HFFc6 (cell line): ENCODE data around the gene SLC45A3. TPM values are rescaled to one million over a fixed set of nuclear protein-coding genes. Genes with fewer than 3 reads are reported as not detected.
A peak's percentile ranks its signal among the peaks of the same experiment; 100 is the strongest.

Source experiments
- DNase-seq: peaks from one replicate; pipeline ENCODE4 v3.0.0-alpha.2; 2018
- H3K27ac Mint-ChIP-seq: 2 replicates; pipeline ENCODE4 v1.8.0; 2020; ENCODE audit warnings: mild to moderate bottlenecking, mixed read lengths
- H3K27me3 Mint-ChIP-seq: 2 replicates; pipeline ENCODE4 v1.8.0; 2021; ENCODE audit warnings: mild to moderate bottlenecking, moderate library complexity, mixed read lengths; ENCODE audit not compliant: insufficient read depth
- H3K36me3 Mint-ChIP-seq: 2 replicates; pipeline ENCODE4 v1.8.0; 2021; ENCODE audit warnings: low read depth, mixed read lengths
- H3K4me1 Mint-ChIP-seq: 2 replicates; pipeline ENCODE4 v1.8.0; 2020; ENCODE audit warnings: low read depth, mixed read lengths
- H3K4me3 Mint-ChIP-seq: 2 replicates; pipeline ENCODE4 v1.8.0; 2020; ENCODE audit warnings: mild to moderate bottlenecking, moderate library complexity, mixed read lengths
- H3K9me3 Mint-ChIP-seq: 2 replicates; pipeline ENCODE4 v1.8.0; 2020; ENCODE audit warnings: mild to moderate bottlenecking, mixed read lengths
- total RNA-seq, 6 experiments: library from RNA; stranded (reverse); fragmentation: NEBNext Ultra II Directional; extraction: Animal tissue kit (Norgen Biotek cat#: 25700); gene quantifications; 2 replicates in 1 of 6; 3 replicates in 5 of 6; pipeline ENCODE4 v1.2.3, GENCODE V29; 2021
- TF ChIP-seq, protein P1 (sequence below): fragments of 200-600 bp; sonication (generic); IDR thresholded peaks from 2 replicates; pipeline ENCODE4 v1.5.0; 2021; ENCODE audit warnings: antibody characterized with exemption, mild to moderate bottlenecking

SLC45A3 gene
- total RNA-seq, 6 experiments from 2014 or later, result 1.1 to 2.4 (median 1.4) TPM

GRCh38 chr1:205678286-205679111 lies 1.8 kb downstream of the SLC45A3 start:
- Mint-ChIP-seq H3K4me1 (peaks cover 17% of the 10 kb centered on the region), H3K4me3 (peak overlapping the region; percentile 87), H3K27ac (no peak overlapping the region; the same call in 1 of the 2 replicates), H3K9me3 (no peaks in the 10 kb centered on the region), H3K27me3 (peaks cover 4% of the 10 kb centered on the region), H3K36me3 (no peaks in the 10 kb centered on the region)
- DNase-seq, result no peak
- TF ChIP-seq, protein P1, sequence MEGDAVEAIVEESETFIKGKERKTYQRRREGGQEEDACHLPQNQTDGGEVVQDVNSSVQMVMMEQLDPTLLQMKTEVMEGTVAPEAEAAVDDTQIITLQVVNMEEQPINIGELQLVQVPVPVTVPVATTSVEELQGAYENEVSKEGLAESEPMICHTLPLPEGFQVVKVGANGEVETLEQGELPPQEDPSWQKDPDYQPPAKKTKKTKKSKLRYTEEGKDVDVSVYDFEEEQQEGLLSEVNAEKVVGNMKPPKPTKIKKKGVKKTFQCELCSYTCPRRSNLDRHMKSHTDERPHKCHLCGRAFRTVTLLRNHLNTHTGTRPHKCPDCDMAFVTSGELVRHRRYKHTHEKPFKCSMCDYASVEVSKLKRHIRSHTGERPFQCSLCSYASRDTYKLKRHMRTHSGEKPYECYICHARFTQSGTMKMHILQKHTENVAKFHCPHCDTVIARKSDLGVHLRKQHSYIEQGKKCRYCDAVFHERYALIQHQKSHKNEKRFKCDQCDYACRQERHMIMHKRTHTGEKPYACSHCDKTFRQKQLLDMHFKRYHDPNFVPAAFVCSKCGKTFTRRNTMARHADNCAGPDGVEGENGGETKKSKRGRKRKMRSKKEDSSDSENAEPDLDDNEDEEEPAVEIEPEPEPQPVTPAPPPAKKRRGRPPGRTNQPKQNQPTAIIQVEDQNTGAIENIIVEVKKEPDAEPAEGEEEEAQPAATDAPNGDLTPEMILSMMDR, result no peak

- TF ChIP-seq, protein P1, result no peak
- no peaks in the 10 kb centered on the region for H3K36me3 Mint-ChIP-seq
- H3K4me1 Mint-ChIP-seq, result peaks cover 19% of the 10 kb centered on the region
- no peak overlapping the region for H3K4me3 Mint-ChIP-seq
- H3K9me3 Mint-ChIP-seq, result no peaks in the 10 kb centered on the region
- DNase-seq, result no peak
- peaks cover 4% of the 10 kb centered on the region for H3K27me3 Mint-ChIP-seq
- H3K27ac Mint-ChIP-seq, result no peak overlapping the region
These were observed 3.1 kb downstream of the SLC45A3 start for GRCh38 chr1:205677167-205677566.

DNA sequence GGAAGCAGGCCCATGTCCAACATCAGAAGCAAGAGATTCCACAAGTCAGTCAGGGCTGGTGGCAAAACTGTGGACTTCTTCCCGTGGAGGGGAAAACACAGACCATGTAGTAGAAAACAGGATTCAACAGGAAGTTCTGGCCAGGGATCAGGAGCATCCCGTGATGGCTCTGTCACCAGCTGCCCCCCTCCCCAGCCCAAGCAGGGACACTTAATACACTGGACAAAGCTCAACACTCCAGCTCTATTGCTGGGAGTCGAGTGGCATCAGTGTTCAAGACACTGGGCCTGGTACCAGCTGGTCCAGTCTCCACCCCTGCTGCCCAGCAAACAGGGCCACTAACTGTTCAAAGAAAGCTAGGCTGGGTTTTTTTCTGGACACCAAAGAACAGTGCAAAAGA lies 3.7 kb downstream of the SLC45A3 start:
- Mint-ChIP-seq H3K9me3 (no peaks in the 10 kb centered on the region), H3K4me1 (peaks cover 22% of the 10 kb centered on the region), H3K27me3 (peaks cover 4% of the 10 kb centered on the region), H3K27ac (no peak overlapping the region), H3K36me3 (no peaks in the 10 kb centered on the region), H3K4me3 (no peak overlapping the region)
- no peak for DNase-seq
- TF ChIP-seq, protein P1, result no peak

DNA sequence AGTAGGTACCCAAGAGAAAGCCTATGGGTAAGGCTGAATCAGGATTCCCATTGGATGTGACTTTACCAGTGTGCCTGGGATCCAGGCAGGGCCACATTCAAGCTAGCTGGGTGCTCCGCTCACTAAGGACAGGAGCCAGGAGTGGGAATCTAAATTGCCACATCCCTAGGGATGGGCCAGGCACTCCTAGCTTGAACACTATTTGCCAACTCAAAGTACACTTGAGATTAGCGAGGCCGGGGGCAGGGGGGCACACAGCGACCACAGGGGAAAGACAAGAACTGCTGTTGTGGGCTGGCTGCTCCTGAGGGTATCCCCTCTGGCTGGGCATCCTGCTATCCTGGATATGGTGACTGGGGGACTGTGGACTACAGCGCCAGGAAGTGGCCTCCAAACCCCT lies 4.3 kb downstream of the SLC45A3 start:
- no peak overlapping the region; the same call in 1 of the 2 replicates for H3K27ac Mint-ChIP-seq
- no peaks in the 10 kb centered on the region for H3K36me3 Mint-ChIP-seq
- no peaks in the 10 kb centered on the region for H3K9me3 Mint-ChIP-seq
- TF ChIP-seq, protein P1, result no peak
- DNase-seq, result no peak
- H3K27me3 Mint-ChIP-seq, result peaks cover 1% of the 10 kb centered on the region
- H3K4me3 Mint-ChIP-seq, result no peak overlapping the region
- H3K4me1 Mint-ChIP-seq, result peaks cover 21% of the 10 kb centered on the region

DNA sequence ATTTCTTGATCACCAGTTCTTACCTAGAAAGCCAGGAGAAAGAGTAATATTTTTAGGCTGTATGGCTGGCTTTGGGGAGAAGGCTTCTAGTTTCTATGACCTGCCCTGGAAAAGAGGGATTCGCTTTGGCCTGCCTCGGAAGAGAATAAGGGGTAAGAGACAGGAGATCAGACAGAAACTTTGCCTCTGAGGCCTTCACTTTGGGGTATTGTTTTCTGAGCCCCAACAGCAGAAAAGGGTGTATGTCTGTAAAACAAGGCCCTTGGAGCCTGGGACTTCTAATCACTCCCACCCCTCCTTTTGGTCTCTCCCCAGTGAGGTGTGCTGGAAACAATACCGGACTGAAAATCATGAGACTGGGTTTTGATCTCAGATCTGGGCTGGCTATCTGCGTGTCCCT lies 5.1 kb downstream of the SLC45A3 start:
- Mint-ChIP-seq H3K4me1 (peaks cover 16% of the 10 kb centered on the region), H3K36me3 (no peaks in the 10 kb centered on the region), H3K27ac (no peak overlapping the region), H3K27me3 (no peaks in the 10 kb centered on the region; the same call in 1 of the 2 replicates), H3K9me3 (no peaks in the 10 kb centered on the region), H3K4me3 (no peak overlapping the region)
- TF ChIP-seq, protein P1, result no peak
- DNase-seq, result no peak
